HCT116 (cell line): ENCODE results near the gene CCDC39. TPM values are rescaled to one million over a fixed set of nuclear protein-coding genes. Genes with fewer than 3 reads are reported as not detected.

Experiments used
- ATAC-seq: fragments of 200-7000 bp; cut with Tn5 transposase; 2 replicates; pipeline ENCODE4 v1.9.1; 2020; ENCODE audit warnings: mild to moderate bottlenecking, moderate library complexity
- BruUV-seq: library from RNA; stranded (reverse); fragments of 400-500 nt; replicated peaks from 2 replicates; lab custom pipeline; 2021; lab: Mats Ljungman, UMichigan
- CTCF ChIA-PET: fragments of 300-600 bp; sonication (Branson Sonifier 250); formaldehyde crosslinking; loops from one replicate; lab custom pipeline; 2021; ENCODE audit warnings: antibody characterized with exemption; lab: Charles Lee
- POLR2A ChIA-PET: fragments of 300-600, 350-600 bp; sonication (Branson Sonifier 250); formaldehyde crosslinking; loops from one replicate; lab custom pipeline; 2021; ENCODE audit warnings: antibody characterized with exemption; lab: Charles Lee
- RAD21 ChIA-PET, 2 experiments: fragments of 300-600 bp; sonication (Branson Sonifier 250); formaldehyde crosslinking; loops; one replicate each; lab custom pipeline; 2023; ENCODE audit warnings: low total read pairs in 2 of 2; ENCODE audit not compliant: uncharacterized antibody in 2 of 2, unreplicated experiment in 2 of 2, low non-redundant PET in 1 of 2; lab: Charles Lee
- DNase-seq: peaks from one replicate; pipeline ENCODE4 v3.0.0-alpha.2; 2010; ENCODE audit warnings: low read depth, low spot score
- H2AFZ ChIP-seq: fragments of 200-600 bp; shearing (Covaris generic), sonication (generic); 2 replicates; pipeline ENCODE4 v1.6.1; 2017; ENCODE audit warnings: low read depth, mixed run types, mixed read lengths, antibody characterized with exemption, low read length; ENCODE audit not compliant: poor library complexity, severe bottlenecking
- H3K27ac ChIP-seq: 2 replicates; pipeline ENCODE4 v1.5.1; 2012; ENCODE audit warnings: low read depth, low read length
- H3K27me3 ChIP-seq: fragments of 200-600 bp; sonication (generic); 2 replicates; pipeline ENCODE4 v1.6.1; 2016; ENCODE audit warnings: mixed run types, low read length, mixed read lengths; ENCODE audit not compliant: insufficient read depth
- H3K36me3 ChIP-seq, 2 experiments: fragments of 200-500 bp in 1 of 2; fragments of 200-600 bp in 1 of 2; sonication (Bioruptor generic) in 1 of 2; sonication (generic) in 1 of 2; 2 replicates each; pipeline versions ENCODE4 v1.5.1 to v1.6.1; 2014 to 2016; ENCODE audit warnings: low read length in 2 of 2, inconsistent platforms in 1 of 2, mixed read lengths in 1 of 2, mixed run types in 1 of 2; ENCODE audit not compliant: insufficient read depth in 2 of 2, control insufficient read depth in 1 of 2
- H3K4me1 ChIP-seq, 2 experiments: fragments of 200-600 bp in 1 of 2; sonication (generic) in 1 of 2; 2 replicates each; pipeline versions ENCODE4 v1.5.1 to v1.6.1; 2012 to 2017; ENCODE audit warnings: low read length in 2 of 2, inconsistent platforms in 1 of 2, mild to moderate bottlenecking in 1 of 2, mixed read lengths in 1 of 2, mixed run types in 1 of 2, moderate library complexity in 1 of 2; ENCODE audit not compliant: insufficient read depth in 2 of 2, control insufficient read depth in 1 of 2
- H3K4me2 ChIP-seq: fragments of 200-600 bp; sonication (generic); 2 replicates; pipeline ENCODE4 v1.6.1; 2017; ENCODE audit warnings: mixed run types, low read length, mixed read lengths
- H3K4me3 ChIP-seq, 2 experiments: fragments of 200-600 bp in 1 of 2; sonication (generic) in 1 of 2; replicated peaks in 1 of 2; 2 replicates each; pipeline ENCODE4 v1.5.1; 2011 to 2016; ENCODE audit warnings: low read length in 2 of 2, control low read depth in 1 of 2, low read depth in 1 of 2, mild to moderate bottlenecking in 1 of 2, mixed read lengths in 1 of 2, mixed run types in 1 of 2
- H3K79me2 ChIP-seq: fragments of 200-600 bp; sonication (generic); 2 replicates; pipeline ENCODE4 v1.6.1; 2017; ENCODE audit warnings: mild to moderate bottlenecking, mixed run types, low read length, moderate library complexity, mixed read lengths; ENCODE audit not compliant: insufficient read depth
- H3K9ac ChIP-seq: fragments of 200-600 bp; sonication (generic); 2 replicates; pipeline ENCODE4 v1.6.1; 2016; ENCODE audit warnings: low read length, mixed read lengths
- H3K9me2 ChIP-seq: fragments of 200-600 bp; sonication (generic), shearing (Covaris generic); 2 replicates; pipeline ENCODE4 v1.6.1; 2017; ENCODE audit warnings: mixed run types, mild to moderate bottlenecking, moderate library complexity; ENCODE audit not compliant: insufficient read depth
- H3K9me3 ChIP-seq, 2 experiments: fragments of 200-500 bp in 1 of 2; fragments of 200-600 bp in 1 of 2; sonication (Bioruptor generic) in 1 of 2; sonication (generic) in 1 of 2; 2 replicates each; pipeline ENCODE4 v1.6.1; 2014 to 2017; ENCODE audit warnings: low read length in 2 of 2, mixed read lengths in 2 of 2, inconsistent platforms in 1 of 2, low read depth in 1 of 2, mild to moderate bottlenecking in 1 of 2, mixed run types in 1 of 2, moderate library complexity in 1 of 2; ENCODE audit not compliant: control insufficient read depth in 1 of 2, insufficient read depth in 1 of 2
- H4K20me1 ChIP-seq: fragments of 200-600 bp; sonication (generic), shearing (Covaris generic); 2 replicates; pipeline ENCODE4 v1.6.1; 2017; ENCODE audit warnings: mixed run types, mild to moderate bottlenecking, moderate library complexity; ENCODE audit not compliant: insufficient read depth
- CBX3 ChIP-seq: IDR thresholded peaks from 2 replicates; pipeline ENCODE4 v1.6.1; 2012; ENCODE audit warnings: low read depth
- CEBPB ChIP-seq: IDR thresholded peaks from 2 replicates; pipeline ENCODE4 v1.6.1; 2012; ENCODE audit warnings: low read depth
- FOSL1 ChIP-seq: IDR thresholded peaks from 2 replicates; pipeline ENCODE4 v1.6.1; 2012; ENCODE audit warnings: low read depth
- JUND ChIP-seq: IDR thresholded peaks from 2 replicates; pipeline ENCODE4 v1.6.1; 2012
- SIN3A ChIP-seq: IDR thresholded peaks from 2 replicates; pipeline ENCODE4 v1.6.1; 2012; ENCODE audit warnings: low read depth
- ZBTB33 ChIP-seq: IDR thresholded peaks from 2 replicates; pipeline ENCODE4 v1.6.1; 2011; ENCODE audit warnings: mild to moderate bottlenecking, low read length, moderate library complexity; ENCODE audit not compliant: insufficient replicate concordance; ENCODE audit errors: extremely low read depth
- ZFX ChIP-seq: fragments of 450-650 bp; IDR thresholded peaks from 2 replicates; pipeline ENCODE4 v1.6.1; 2017
- intact Hi-C: fragments of 100-400 bp; cut with micrococcal nuclease; formaldehyde crosslinking; loops from 2 replicates; pipeline ENCODE4 v1.10.0; 2022
- total RNA-seq: library from RNA; stranded (reverse); gene quantifications from one replicate; pipeline ENCODE4 v1.2.1, GENCODE V29; 2021; ENCODE audit not compliant: unreplicated experiment

Gene CCDC39
- total RNA-seq, 1 experiment from 2014 or later: not detected

GRCh38 chr3:180615954-180616353 lies 63.3 kb downstream of the CCDC39 start:
- ChIA-PET RAD21 (no interaction called here), POLR2A (interaction anchor here (1.3 kb wide), 1 partner anchor 11 kb away, joined by 3 read pairs; no protein-coding TSS in a partner anchor)
- Histone ChIP-seq H3K4me2 (no peak overlapping the region), H3K4me3 (no peak overlapping the region), H3K9me2 (no peaks in the 10 kb centered on the region), H3K9ac (no peak overlapping the region), H3K79me2 (no peaks in the 10 kb centered on the region), H3K36me3 (peaks cover 10 to 19% of the 10 kb centered on the region in 2 experiments), H4K20me1 (no peaks in the 10 kb centered on the region)
- DNase-seq: no peak
- TF ChIP-seq ZBTB33: no peak
- TF ChIP-seq ZFX: no peak
- TF ChIP-seq FOSL1: no peak
- TF ChIP-seq SIN3A: no peak
- TF ChIP-seq CEBPB: no peak
- TF ChIP-seq, all 23 proteins: peak for 0
- BruUV-seq: no TSS peak
- Histone ChIP-seq H3K27ac (no peak overlapping the region), H3K4me1 (no peaks in the 10 kb centered on the region), H2AFZ (no peak overlapping the region), H3K9me3 (no peaks in the 10 kb centered on the region), H3K27me3 (no peaks in the 10 kb centered on the region)
- no peak for ATAC-seq
- CTCF ChIA-PET: interaction anchor here (1.0 kb wide), 1 partner anchor 14 kb away, joined by 3 read pairs; the partner anchor contains the start of gene TTC14
- intact Hi-C loops: no loop called here

GRCh38 chr3:180612364-180612763 lies 66.9 kb downstream of the CCDC39 start:
- H3K4me1 ChIP-seq: no peaks in the 10 kb centered on the region
- H3K79me2 ChIP-seq: no peaks in the 10 kb centered on the region
- TF ChIP-seq CBX3 (no peak), JUND (no peak)
- no peak overlapping the region for H3K4me2 ChIP-seq
- intact Hi-C loops: no loop called here
- BruUV-seq: no TSS peak
- no peaks in the 10 kb centered on the region for H3K27me3 ChIP-seq
- peaks cover 29 to 42% of the 10 kb centered on the region in 2 experiments for H3K36me3 ChIP-seq
- no peak for DNase-seq
- ChIA-PET RAD21 (no interaction called here), POLR2A (interaction anchor here (1.5 kb wide), 1 partner anchor 10 kb away, joined by 4 read pairs; the partner anchor contains the start of gene TTC14), CTCF (no interaction called here)
- H3K9ac ChIP-seq: no peak overlapping the region
- ATAC-seq: no peak
- no peaks in the 10 kb centered on the region for H3K9me2 ChIP-seq
- no peak overlapping the region for H2AFZ ChIP-seq
- no peaks in the 10 kb centered on the region for H3K9me3 ChIP-seq
- no peak overlapping the region for H3K4me3 ChIP-seq
- H3K27ac ChIP-seq: no peak overlapping the region
- H4K20me1 ChIP-seq: no peaks in the 10 kb centered on the region
